ENCODE data around the gene PEG3. TPM values are rescaled to one million over a fixed set of nuclear protein-coding genes. Genes with fewer than 3 reads are reported as not detected.

PEG3 gene
- total and polyA plus RNA-seq, 2 experiments from 2014 or later, result not detected

DNA sequence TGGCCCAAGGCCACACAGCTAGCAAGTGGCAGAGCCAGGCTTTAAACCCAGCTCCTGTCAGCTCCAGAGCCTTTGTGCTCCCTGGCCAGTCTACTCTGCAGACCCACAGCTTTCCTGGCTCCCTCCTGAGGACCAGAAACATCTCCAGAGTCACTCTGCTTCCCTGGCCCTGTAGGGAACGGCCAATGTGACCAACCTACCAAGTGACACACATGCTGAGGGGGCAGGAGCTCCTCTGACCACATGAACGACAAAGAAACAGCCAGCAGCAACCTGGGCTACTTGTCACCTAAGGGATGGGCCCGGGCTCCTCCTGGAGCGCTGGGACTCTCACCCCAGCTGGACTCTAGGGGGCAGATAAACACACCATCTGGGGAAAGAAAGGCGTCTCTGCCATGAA lies 19.3 kb downstream of the PEG3 start (continued):
- TF ChIP-seq, protein P1, sequence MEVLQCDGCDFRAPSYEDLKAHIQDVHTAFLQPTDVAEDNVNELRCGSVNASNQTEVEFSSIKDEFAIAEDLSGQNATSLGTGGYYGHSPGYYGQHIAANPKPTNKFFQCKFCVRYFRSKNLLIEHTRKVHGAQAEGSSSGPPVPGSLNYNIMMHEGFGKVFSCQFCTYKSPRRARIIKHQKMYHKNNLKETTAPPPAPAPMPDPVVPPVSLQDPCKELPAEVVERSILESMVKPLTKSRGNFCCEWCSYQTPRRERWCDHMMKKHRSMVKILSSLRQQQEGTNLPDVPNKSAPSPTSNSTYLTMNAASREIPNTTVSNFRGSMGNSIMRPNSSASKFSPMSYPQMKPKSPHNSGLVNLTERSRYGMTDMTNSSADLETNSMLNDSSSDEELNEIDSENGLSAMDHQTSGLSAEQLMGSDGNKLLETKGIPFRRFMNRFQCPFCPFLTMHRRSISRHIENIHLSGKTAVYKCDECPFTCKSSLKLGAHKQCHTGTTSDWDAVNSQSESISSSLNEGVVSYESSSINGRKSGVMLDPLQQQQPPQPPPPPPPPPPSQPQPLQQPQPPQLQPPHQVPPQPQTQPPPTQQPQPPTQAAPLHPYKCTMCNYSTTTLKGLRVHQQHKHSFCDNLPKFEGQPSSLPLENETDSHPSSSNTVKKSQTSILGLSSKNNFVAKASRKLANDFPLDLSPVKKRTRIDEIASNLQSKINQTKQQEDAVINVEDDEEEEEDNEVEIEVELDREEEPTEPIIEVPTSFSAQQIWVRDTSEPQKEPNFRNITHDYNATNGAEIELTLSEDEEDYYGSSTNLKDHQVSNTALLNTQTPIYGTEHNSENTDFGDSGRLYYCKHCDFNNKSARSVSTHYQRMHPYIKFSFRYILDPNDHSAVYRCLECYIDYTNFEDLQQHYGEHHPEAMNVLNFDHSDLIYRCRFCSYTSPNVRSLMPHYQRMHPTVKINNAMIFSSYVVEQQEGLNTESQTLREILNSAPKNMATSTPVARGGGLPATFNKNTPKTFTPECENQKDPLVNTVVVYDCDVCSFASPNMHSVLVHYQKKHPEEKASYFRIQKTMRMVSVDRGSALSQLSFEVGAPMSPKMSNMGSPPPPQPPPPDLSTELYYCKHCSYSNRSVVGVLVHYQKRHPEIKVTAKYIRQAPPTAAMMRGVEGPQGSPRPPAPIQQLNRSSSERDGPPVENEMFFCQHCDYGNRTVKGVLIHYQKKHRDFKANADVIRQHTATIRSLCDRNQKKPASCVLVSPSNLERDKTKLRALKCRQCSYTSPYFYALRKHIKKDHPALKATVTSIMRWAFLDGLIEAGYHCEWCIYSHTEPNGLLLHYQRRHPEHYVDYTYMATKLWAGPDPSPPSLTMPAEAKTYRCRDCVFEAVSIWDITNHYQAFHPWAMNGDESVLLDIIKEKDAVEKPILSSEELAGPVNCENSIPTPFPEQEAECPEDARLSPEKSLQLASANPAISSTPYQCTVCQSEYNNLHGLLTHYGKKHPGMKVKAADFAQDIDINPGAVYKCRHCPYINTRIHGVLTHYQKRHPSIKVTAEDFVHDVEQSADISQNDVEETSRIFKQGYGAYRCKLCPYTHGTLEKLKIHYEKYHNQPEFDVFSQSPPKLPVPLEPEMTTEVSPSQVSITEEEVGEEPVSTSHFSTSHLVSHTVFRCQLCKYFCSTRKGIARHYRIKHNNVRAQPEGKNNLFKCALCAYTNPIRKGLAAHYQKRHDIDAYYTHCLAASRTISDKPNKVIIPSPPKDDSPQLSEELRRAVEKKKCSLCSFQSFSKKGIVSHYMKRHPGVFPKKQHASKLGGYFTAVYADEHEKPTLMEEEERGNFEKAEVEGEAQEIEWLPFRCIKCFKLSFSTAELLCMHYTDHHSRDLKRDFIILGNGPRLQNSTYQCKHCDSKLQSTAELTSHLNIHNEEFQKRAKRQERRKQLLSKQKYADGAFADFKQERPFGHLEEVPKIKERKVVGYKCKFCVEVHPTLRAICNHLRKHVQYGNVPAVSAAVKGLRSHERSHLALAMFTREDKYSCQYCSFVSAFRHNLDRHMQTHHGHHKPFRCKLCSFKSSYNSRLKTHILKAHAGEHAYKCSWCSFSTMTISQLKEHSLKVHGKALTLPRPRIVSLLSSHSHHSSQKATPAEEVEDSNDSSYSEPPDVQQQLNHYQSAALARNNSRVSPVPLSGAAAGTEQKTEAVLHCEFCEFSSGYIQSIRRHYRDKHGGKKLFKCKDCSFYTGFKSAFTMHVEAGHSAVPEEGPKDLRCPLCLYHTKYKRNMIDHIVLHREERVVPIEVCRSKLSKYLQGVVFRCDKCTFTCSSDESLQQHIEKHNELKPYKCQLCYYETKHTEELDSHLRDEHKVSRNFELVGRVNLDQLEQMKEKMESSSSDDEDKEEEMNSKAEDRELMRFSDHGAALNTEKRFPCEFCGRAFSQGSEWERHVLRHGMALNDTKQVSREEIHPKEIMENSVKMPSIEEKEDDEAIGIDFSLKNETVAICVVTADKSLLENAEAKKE (CRISPR knock-in tag; IDR thresholded peaks at IDR 0.05), result no peak

DNA sequence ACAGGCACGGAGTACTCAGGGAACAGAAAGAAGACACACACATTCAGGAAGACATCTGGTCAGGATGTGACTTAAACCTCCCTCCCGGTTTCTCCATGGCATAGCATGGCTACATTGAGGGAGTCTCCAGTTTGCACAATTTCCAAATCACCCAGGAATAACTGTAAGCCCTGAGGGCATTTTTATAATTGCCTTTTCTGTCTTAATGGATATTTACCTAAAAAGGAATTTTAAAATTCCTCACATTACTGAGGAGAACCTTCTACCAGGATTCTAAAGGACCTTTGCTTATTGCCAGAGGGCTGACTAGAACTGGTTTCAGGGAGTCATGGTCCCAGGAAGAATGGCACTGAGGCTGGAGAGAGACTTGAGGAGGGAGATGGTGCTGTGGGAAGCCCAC lies 21.4 kb downstream of the PEG3 start:
- H3F3A ChIP-seq (replicated peaks; ENCODE audit: low read depth), result no peaks in the 10 kb centered on the region
- peaks cover 100% of the 10 kb centered on the region for H3K9me3 Mint-ChIP-seq
- DNase-seq (ENCODE audit: low spot score) (no peak), ATAC-seq (no peak)
- H4K20me1 ChIP-seq (replicated peaks; ENCODE audit: insufficient read depth), result no peaks in the 10 kb centered on the region
- no peaks in the 10 kb centered on the region for H3K79me2 ChIP-seq (replicated peaks; ENCODE audit: insufficient read depth)
- no peaks in the 10 kb centered on the region for H3K9me2 ChIP-seq (ENCODE audit: insufficient read depth)
- no peak overlapping the region for H3K4me2 ChIP-seq
- H3K36me3 ChIP-seq (ENCODE audit: insufficient read depth), result 0 out of 2 replicates have a peak, but pooled peaks cover 4% of the 10 kb centered on the region
- no peak overlapping the region for H3K4me3 ChIP-seq
- H3K27me3 Mint-ChIP-seq (ENCODE audit: insufficient read depth, low read depth, poor library complexity), result peaks cover 8% of the 10 kb centered on the region
- H3K27ac Mint-ChIP-seq, result no peak overlapping the region
- H3K27me3 ChIP-seq (ENCODE audit: insufficient read depth), result no peaks in the 10 kb centered on the region
- no peak overlapping the region for H3K4me3 Mint-ChIP-seq
- H3K27ac ChIP-seq (ENCODE audit: low read depth), result no peak overlapping the region
- no peaks in the 10 kb centered on the region for H3K4me1 Mint-ChIP-seq
- no peak overlapping the region for H2AFZ ChIP-seq
- H3K4me1 ChIP-seq (ENCODE audit: insufficient read depth), result no peaks in the 10 kb centered on the region
- peaks cover 56% of the 10 kb centered on the region for H3K36me3 Mint-ChIP-seq (ENCODE audit: low read depth)
- no peak for TF ChIP-seq CREB1 (CRISPR knock-in tag; IDR thresholded peaks at IDR 0.05; ENCODE audit: low read depth)
- TF ChIP-seq POLR2AphosphoS5 (IDR thresholded peaks at IDR 0.05; ENCODE audit: low read depth), result no peak
- no peak for TF ChIP-seq JUNB (IDR thresholded peaks at IDR 0.05; ENCODE audit: unreplicated experiment)
- no peak for TF ChIP-seq EZH2 (IDR thresholded peaks at IDR 0.05; ENCODE audit: low read depth, unreplicated experiment)
- TF ChIP-seq, protein P2, sequence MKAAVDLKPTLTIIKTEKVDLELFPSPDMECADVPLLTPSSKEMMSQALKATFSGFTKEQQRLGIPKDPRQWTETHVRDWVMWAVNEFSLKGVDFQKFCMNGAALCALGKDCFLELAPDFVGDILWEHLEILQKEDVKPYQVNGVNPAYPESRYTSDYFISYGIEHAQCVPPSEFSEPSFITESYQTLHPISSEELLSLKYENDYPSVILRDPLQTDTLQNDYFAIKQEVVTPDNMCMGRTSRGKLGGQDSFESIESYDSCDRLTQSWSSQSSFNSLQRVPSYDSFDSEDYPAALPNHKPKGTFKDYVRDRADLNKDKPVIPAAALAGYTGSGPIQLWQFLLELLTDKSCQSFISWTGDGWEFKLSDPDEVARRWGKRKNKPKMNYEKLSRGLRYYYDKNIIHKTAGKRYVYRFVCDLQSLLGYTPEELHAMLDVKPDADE (IDR thresholded peaks at IDR 0.05), result no peak
- TF ChIP-seq NANOG (IDR thresholded peaks at IDR 0.05; ENCODE audit: borderline replicate concordance), result no peak
- TF ChIP-seq, protein P3, sequence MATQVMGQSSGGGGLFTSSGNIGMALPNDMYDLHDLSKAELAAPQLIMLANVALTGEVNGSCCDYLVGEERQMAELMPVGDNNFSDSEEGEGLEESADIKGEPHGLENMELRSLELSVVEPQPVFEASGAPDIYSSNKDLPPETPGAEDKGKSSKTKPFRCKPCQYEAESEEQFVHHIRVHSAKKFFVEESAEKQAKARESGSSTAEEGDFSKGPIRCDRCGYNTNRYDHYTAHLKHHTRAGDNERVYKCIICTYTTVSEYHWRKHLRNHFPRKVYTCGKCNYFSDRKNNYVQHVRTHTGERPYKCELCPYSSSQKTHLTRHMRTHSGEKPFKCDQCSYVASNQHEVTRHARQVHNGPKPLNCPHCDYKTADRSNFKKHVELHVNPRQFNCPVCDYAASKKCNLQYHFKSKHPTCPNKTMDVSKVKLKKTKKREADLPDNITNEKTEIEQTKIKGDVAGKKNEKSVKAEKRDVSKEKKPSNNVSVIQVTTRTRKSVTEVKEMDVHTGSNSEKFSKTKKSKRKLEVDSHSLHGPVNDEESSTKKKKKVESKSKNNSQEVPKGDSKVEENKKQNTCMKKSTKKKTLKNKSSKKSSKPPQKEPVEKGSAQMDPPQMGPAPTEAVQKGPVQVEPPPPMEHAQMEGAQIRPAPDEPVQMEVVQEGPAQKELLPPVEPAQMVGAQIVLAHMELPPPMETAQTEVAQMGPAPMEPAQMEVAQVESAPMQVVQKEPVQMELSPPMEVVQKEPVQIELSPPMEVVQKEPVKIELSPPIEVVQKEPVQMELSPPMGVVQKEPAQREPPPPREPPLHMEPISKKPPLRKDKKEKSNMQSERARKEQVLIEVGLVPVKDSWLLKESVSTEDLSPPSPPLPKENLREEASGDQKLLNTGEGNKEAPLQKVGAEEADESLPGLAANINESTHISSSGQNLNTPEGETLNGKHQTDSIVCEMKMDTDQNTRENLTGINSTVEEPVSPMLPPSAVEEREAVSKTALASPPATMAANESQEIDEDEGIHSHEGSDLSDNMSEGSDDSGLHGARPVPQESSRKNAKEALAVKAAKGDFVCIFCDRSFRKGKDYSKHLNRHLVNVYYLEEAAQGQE (IDR thresholded peaks at IDR 0.05; ENCODE audit: unreplicated experiment), result no peak
